NCI-H1105 (cell line): ENCODE results near the gene SCO2.

ENCODE experiments used
- DNase-seq: peaks from one replicate; lab custom pipeline; 2025; lab: John Stamatoyannopoulos, UW

Gene SCO2, protein sequence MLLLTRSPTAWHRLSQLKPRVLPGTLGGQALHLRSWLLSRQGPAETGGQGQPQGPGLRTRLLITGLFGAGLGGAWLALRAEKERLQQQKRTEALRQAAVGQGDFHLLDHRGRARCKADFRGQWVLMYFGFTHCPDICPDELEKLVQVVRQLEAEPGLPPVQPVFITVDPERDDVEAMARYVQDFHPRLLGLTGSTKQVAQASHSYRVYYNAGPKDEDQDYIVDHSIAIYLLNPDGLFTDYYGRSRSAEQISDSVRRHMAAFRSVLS

GRCh38 chr22:50525104-50525857 lies at the start of gene SCO2:
TSS of gene SCO2 (minus strand) at chr22:50525598. CDS start at chr22:50524411, 1,187 bp downstream.
- peak; percentile 93 for DNase-seq

DNA sequence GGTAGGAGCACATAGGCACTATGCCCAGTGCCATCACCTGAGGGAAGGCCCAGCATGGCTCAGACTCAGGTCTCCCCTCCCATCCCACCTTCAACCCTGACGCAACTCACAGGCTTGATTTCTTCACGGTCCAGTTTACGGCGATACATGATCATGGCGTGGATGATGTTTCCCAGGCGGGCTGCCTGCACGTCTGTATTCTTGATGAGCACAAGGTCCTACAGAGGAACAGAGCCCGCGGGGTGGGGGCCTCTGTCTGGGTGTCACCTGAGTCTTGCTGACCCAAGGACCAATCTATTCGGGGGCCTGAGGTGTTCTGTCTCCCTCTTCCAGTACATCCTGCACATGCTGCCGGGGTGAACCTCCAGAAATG lies 49.0 kb upstream of the SCO2 start:
- DNase-seq, result no peak

- no peak for DNase-seq
These were observed 48.3 kb upstream of the SCO2 start for GRCh38 chr22:50573491-50574382.

- DNase-seq, result no peak
These were observed 47.6 kb upstream of the SCO2 start for GRCh38 chr22:50572965-50573364.

DNA sequence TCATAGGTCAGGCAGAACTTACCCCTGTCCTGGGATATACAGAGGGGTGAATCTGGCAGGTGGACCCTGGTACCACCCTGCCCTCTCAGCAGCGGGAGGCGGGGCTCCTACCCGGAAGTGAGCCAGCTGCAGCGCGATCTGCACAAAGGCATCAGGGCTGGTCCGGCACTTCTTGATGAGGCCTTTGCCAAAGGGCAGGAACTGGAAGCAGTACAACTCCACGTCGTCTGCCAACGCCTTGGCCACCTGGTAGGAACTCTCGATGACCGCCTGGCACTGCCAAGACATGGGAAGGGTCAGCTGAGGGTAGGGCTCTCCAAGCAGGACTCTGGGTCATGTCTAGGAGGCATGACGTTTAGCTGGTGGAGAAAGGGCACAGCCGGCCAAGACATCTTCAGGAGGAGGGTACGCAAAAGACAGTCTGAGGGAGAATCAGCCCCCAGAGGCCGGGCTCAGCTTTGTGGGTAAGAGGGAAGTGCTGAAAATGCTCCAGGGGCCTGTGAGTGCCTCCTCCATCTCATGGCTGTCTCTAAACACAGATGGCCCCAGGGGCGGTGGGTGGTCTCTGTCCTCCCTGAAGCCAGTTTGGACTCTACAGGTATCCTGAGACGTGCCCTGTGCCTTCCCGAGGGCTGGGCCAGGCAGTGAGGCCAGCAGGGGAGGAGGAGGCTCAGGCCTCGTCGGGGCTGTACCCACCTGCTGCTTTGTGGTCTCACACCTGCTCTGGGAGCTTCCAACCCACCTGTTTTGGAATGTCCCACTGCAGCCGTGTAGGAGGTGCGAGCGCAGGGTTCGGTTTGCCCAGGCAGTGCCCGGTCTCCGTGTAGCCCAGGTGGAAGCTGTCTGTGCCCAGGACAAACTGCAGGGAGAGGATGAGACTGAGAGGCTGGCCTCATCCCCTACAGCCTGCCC lies 46.1 kb upstream of the SCO2 start:
- DNase-seq, result no peak

DNA sequence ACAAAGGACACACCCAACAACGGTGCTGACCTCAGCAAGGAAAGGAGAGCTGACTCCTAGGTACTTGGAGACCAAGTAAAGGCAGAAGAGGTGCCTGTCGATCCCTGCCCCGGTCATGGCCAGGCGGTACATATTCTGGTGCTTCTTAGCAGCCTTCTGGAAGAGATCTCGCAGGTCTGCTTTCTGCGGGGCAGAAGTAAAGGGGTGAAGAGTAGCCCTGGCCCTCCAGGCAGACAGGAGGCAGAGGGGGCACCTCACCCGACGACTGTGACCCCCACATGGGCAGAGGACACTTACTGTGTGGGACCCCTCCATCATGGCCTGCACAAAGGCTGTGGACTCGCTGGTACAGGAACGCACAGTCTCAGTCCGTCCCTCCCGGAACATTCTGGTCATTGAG lies 45.5 kb upstream of the SCO2 start:
- DNase-seq, result no peak

GRCh38 chr22:50569896-50570535 lies 44.6 kb upstream of the SCO2 start:
- DNase-seq, result no peak

GRCh38 chr22:50569041-50569459 lies 43.7 kb upstream of the SCO2 start:
- DNase-seq, result no peak

- no peak for DNase-seq
These were observed 43.2 kb upstream of the SCO2 start for GRCh38 chr22:50568626-50569025.

DNA sequence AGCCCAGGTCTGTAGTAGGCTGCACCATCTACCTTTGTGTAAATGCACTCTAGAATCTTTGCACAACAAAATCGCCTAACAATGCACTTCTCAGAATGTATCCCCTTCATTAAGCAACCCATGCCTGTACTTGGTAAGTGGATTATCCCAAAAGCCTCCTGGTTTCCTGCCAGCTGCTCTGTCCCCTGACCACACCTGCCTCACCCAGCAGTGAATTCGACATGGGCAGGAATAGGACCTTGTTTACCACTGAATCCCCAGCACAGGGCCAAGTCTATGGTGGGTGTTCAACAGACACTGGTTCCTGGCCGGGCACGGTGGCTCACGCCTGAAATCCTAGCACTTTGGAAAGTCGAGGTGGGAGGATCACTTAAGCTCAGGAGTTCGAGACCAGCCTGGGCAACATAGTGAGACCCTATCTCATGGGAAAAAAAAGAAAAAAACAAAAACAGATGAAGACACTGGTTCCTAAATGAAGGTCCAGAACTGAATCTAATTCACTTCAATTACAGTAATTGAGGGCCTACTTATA lies 42.4 kb upstream of the SCO2 start:
- DNase-seq, result no peak

- DNase-seq, result no peak
These were observed 38.9 kb upstream of the SCO2 start for GRCh38 chr22:50564289-50564688.

DNA sequence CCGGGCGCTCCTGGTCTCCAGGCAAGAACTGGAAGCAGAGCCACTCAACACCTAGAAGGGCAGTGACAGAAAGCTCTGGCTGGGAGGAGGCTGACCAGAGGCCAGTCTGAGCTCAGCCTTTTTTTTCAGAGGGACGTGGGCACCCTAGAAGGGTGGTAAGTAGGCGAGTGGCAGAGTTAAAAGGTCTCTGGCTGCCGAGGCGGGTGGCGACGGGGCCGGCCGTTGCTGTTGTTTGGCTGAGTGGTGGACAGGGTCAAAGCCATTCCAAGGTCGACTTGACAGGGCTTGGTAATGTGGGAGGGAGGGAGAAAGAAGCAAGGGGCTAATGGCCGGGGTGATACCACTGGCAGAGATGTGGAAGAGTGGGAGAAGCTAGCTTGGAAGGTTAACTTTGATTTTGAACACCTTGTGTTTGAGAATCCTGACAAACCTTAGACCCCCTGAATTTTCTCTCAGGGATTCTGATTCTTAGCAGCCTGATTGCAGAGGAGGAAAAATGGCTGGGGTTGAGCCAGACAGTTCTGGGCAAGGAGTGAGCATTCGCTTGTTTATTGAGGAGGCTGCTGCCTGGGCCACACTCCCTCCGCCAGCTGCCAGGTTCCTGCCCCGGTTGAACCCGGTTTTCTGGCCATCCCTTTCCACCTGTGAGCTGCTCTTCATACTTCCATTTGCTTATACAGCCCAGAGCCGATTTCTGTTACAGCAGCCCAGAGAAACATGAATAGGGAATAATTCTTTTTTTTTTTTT lies 38.2 kb upstream of the SCO2 start:
- DNase-seq, result no peak

DNA sequence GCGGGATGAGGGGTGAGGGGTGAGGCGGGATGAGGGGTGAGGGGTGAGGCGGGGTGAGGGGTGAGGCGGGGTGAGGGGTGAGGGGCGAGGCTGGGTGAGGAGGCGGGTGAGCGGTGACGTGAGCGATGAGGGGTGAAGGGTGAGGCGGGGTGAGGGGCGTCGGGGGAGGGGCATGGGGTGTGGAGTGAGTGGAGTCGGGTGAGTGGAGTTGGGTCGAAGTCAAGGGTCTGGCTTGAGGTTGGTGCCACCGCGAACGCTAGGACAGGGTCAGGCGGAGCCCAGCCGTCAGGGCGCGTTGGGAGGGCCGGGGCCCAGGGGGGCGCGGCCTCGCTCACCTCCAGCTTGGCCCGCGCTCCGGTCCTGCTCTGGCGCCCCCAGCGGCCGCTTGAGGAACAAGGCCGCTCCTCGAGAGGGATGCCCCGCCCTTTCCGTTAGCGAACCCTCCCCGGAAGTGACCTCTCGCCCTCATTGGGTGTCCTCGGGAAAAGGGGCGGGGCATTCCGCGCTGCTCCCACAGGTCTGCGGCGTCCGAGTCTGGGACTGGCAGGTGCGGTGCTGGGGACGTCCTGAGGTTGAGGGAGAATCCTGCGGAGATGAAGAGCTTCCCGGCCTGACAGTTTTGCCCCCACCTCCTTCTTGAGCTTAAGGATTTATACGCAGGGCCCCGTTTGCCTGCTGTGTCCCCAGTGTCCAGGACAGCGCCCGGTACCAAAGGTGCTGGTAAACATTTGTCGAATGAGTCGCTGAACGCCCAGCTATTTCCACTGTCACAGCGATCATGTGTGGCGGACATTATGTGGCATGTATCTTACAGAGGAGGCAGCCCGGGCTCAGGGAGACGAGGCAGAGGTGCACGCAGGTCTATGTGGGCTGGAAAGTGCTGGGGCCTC lies 37.4 kb upstream of the SCO2 start, which contains the start of gene SYCE3:
Gene SYCE3 (minus strand): TSS at position 397 of the 890 bp plus-strand sequence. CDS start 6,514 bp downstream, outside the sequence.
- DNase-seq, result peak; percentile 94

DNA sequence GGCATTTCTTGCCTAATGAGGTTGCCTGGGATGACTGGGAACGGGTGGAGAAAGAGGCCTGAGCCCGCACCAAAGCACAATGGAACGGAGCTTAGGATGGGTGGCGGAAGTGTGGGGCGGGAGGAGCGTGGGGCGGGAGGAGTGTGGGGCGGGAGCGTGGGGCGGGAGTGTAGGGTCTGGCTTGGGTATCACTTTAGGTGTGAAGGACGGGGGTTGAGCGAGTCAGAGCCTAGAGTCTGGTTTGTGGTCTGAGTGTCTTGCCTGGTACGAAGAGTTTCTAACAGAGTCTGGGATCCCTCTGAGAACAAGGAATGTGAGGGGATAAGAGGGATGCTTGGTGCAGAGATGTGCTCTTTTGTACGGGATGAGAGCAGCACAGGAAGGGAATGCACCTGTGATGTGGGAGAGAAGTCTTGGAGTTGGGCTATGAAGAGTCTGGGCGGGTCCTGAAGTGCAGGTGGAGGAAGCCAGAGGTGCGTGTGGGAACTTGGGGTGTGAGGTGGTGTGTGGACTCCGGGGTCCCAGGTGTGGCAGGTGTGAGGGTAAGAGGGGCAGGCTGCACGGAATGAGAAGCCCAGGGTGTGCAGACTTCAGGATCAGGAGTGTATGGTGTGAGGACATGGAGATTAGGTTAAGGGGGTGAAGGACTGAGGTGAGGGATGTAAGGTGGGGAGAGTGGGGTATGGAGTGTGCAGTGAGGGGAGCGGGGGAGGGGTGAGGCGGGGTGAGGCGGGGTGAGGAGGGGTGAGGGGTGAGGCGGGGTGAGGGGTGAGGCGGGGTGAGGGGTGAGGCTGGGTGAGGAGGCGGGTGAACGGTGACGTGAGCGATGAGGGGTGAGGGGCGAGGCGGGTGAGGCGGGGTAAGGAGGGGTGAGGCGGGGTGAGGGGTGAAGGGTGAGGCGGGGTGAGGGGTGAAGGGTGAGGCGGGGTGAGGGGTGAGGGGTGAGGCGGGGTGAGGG lies 36.3 kb upstream of the SCO2 start:
- no peak for DNase-seq

DNA sequence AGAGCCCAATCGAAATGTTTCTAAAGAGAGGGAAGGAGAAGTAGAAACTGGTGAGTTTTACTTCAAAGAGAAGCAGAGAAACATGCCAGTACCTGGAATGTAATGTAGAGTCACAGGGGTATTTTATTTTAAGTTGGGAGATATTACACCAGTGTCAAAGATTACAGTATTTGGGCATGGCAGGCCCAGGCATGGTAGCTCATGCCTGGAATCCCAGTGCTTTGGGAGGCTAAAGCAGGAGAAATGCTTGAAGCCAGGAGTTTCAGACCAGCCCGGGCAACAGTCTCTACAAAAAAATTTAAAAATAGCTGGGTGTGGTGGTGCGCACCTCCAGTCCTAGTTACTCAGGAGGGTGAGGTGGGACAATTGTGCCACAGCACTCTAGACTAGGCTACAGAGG lies 34.6 kb upstream of the SCO2 start:
- no peak for DNase-seq

DNA sequence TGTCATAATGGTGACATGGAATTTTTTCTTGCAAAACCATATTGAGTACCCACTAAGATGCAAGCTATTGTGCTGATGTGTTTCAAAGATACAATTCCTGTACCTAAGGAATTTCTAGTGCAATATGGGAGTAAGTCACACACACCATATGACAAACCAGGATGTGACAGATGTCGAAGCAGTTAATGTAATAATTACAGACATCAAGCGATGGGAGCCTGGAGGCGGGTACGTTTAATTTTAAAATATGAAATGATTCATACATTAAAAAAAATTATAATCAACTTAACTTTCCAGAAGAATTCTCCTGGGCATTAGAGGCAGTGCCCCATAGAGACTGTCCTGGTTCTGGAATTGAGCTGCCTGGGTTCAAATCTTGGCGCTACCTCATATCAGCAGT lies 31.3 kb upstream of the SCO2 start:
- DNase-seq, result no peak

DNA sequence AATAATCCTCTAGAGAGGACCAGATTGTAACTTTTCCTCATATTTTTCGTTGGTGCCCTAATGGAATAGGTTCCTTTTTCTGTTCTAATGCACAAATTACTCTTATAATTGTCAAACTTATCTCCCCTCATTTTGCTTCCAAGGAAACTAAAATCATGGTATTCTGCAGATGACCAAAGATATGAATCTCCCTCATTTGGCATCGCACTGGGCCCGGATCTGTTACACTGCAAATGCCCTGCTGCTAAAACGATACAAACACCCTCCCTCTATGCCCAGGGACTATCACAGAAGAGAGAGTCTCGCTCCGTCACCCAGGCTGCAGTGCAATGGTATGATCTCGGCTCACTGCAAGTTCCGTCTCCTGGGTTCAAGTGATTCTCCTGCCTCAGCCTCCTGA lies 27.9 kb upstream of the SCO2 start:
- no peak for DNase-seq
